ENCODE measurements around the gene SEC23A. TPM values are rescaled to one million over a fixed set of nuclear protein-coding genes. Genes with fewer than 3 reads are reported as not detected.

SEC23A gene
- total RNA-seq, 1 donor from 2014 or later: 126 TPM

Small RNAs within 50 kb of the gene (small RNA-seq; reads per million reads assigned to genes)
- gene AL109628.1 (not detected), gene RF00019 (not detected)

Other genes starting within 250 kb of the SEC23A start
- gene GEMIN2, start 11.1 kb upstream of the SEC23A start, total RNA-seq: 29.2 TPM
- gene TRAPPC6B, start 67.1 kb upstream of the SEC23A start, total RNA-seq: 18.3 TPM
- 20.4 TPM for gene PNN, start 72.0 kb upstream of the SEC23A start, total RNA-seq
- 15.7 TPM for gene MIA2, start 130.7 kb upstream of the SEC23A start, total RNA-seq